ENCODE data around the gene GPLD1.
"Not testable (repeated sequence)": the region's sequence is repeated elsewhere in the genome, so short reads cannot be mapped to it uniquely, and the experiment has no call there.

GPLD1 gene

GRCh38 chr6:24408719-24409410 is 80.5 kb downstream of the GPLD1 start:
- H3K27ac ChIP-seq = no peak overlapping the region
- no peak for TF ChIP-seq ZFX (IDR thresholded peaks at IDR 0.05)
- TF ChIP-seq, protein P1, sequence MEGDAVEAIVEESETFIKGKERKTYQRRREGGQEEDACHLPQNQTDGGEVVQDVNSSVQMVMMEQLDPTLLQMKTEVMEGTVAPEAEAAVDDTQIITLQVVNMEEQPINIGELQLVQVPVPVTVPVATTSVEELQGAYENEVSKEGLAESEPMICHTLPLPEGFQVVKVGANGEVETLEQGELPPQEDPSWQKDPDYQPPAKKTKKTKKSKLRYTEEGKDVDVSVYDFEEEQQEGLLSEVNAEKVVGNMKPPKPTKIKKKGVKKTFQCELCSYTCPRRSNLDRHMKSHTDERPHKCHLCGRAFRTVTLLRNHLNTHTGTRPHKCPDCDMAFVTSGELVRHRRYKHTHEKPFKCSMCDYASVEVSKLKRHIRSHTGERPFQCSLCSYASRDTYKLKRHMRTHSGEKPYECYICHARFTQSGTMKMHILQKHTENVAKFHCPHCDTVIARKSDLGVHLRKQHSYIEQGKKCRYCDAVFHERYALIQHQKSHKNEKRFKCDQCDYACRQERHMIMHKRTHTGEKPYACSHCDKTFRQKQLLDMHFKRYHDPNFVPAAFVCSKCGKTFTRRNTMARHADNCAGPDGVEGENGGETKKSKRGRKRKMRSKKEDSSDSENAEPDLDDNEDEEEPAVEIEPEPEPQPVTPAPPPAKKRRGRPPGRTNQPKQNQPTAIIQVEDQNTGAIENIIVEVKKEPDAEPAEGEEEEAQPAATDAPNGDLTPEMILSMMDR (conservative IDR thresholded peaks at IDR 0.05) = no peak

DNA sequence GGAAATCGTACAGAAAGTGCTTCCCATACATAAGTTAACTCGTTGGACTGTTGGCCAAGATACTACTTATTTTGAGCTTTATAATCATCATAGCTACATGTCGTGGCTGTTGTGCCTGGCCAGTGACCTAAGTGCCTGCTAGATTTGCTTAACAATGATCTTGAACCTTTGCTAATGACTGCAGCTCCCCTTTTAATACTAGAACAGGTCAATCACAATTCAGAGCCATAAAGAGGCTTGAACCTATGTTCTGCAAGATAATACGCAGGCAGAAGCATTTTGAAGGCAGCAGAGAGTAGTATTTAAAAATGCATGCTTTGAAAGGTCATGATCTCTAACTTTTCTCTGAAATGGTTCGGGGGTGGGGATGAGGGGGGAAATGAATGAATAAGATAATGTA is 84.1 kb downstream of the GPLD1 start:
- TF ChIP-seq, protein P1 (conservative IDR thresholded peaks at IDR 0.05) = no peak
- no peak for TF ChIP-seq ZFX (IDR thresholded peaks at IDR 0.05)
- H3K27ac ChIP-seq = no peak overlapping the region

GRCh38 chr6:24403501-24403824 is 85.9 kb downstream of the GPLD1 start:
- TF ChIP-seq, protein P1 (conservative IDR thresholded peaks at IDR 0.05) = no peak
- no peak for TF ChIP-seq ZFX (IDR thresholded peaks at IDR 0.05)
- H3K27ac ChIP-seq = peak overlapping the region; percentile 97

- peak; percentile 99 for TF ChIP-seq ZFX (IDR thresholded peaks at IDR 0.05)
- TF ChIP-seq, protein P1 (conservative IDR thresholded peaks at IDR 0.05) = no peak
- H3K27ac ChIP-seq = peak within 1 kb of the TSS; percentile 97
Measured at GRCh38 chr6:24402697-24403500, 86.5 kb downstream of the GPLD1 start, which contains the start of gene MRS2. MRS2 (plus strand) TSS chr6:24402936; CDS start chr6:24403047, 111 bp downstream.

DNA sequence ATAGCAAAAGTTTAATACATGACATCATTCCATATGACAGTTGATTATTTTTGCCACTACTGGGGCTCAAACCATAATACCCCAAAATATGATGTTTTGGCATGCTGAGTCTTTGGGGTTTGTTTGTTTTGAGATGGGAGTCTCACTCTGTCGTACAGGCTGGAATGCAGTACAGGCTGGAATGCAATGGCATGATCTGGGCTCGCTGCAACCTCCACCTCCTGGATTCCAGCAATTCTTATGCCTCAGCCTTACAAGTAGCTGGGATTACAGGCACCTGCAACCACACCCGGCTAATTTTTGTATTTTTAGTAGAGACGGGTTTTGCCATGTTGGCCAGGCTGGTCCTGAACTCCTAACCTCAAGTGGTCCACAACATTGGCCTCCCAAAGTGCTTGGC is 87.9 kb downstream of the GPLD1 start:
- no peak overlapping the region for H3K27ac ChIP-seq

GRCh38 chr6:24400045-24401039 is 89.0 kb downstream of the GPLD1 start:
- not testable (repeated sequence) for H3K27ac ChIP-seq

More for the DNA sequence above, 87.9 kb downstream of the GPLD1 start:
- TF ChIP-seq ZFX (IDR thresholded peaks at IDR 0.05) = no peak
- TF ChIP-seq, protein P1 (conservative IDR thresholded peaks at IDR 0.05) = no peak

- TF ChIP-seq ZFX (IDR thresholded peaks at IDR 0.05) = no peak
- TF ChIP-seq, protein P1 (conservative IDR thresholded peaks at IDR 0.05) = no peak
Measured at GRCh38 chr6:24397631-24398030, 91.7 kb downstream of the GPLD1 start.

More at GRCh38 chr6:24397631-24398030, 91.7 kb downstream of the GPLD1 start:
- H3K27ac ChIP-seq = no peak overlapping the region
